ENCODE measurements around the gene TPK1. TPM values are rescaled to one million over a fixed set of nuclear protein-coding genes. Genes with fewer than 3 reads are reported as not detected.

Gene TPK1
- total RNA-seq, 4 donors from 2014 or later: 4.5 to 11.8 (median 8.0) TPM

DNA sequence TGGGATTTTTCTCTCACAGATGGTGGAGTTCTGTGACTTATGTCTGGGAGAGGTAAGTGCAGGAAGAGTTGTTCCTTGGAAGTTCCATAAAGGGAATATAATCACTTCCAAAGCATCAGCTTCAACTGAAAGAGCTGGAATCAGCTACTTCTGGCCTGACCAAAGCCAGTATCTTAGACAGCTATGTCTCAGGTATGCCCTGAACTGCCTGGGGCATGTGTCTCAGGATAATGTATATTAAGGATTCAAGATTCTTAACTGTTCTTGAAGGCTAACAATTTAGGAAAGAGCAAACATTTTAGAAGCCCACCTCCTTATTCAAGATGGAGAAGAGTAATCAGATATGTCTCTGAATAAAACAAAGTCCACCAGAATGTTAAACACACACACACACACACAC is 420.0 kb downstream of the TPK1 start:
- TF ChIP-seq, protein P1, sequence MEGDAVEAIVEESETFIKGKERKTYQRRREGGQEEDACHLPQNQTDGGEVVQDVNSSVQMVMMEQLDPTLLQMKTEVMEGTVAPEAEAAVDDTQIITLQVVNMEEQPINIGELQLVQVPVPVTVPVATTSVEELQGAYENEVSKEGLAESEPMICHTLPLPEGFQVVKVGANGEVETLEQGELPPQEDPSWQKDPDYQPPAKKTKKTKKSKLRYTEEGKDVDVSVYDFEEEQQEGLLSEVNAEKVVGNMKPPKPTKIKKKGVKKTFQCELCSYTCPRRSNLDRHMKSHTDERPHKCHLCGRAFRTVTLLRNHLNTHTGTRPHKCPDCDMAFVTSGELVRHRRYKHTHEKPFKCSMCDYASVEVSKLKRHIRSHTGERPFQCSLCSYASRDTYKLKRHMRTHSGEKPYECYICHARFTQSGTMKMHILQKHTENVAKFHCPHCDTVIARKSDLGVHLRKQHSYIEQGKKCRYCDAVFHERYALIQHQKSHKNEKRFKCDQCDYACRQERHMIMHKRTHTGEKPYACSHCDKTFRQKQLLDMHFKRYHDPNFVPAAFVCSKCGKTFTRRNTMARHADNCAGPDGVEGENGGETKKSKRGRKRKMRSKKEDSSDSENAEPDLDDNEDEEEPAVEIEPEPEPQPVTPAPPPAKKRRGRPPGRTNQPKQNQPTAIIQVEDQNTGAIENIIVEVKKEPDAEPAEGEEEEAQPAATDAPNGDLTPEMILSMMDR (IDR thresholded peaks at IDR 0.05): no peak
- DNase-seq (ENCODE audit: low spot score) (no peak), ATAC-seq (ENCODE audit: low FRiP score) (no peak)

- ATAC-seq (ENCODE audit: low FRiP score): no peak
- TF ChIP-seq, protein P1 (IDR thresholded peaks at IDR 0.05): no peak
- DNase-seq (ENCODE audit: low spot score): no peak
Measured at GRCh38 chr7:144414815-144415214, 421.0 kb downstream of the TPK1 start.

DNA sequence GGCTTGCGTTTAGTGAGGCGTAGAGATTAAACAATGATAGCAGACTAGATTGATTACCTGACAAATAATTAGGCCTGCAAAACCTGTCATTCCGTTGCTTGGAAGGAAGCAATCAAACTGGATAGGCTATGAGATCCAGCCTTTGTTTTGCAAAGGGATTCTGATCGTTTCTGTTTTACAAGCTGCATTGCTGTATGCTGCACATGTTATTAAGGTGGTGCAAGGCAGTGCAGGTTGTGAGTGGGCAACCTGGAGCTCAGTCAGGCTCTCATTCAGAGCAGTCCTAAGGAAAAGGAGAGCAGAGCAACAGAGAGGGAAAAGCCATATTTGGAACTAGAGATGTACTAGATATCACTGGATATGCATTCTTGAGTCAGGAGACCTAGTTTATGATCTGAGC is 425.4 kb downstream of the TPK1 start:
- ATAC-seq (ENCODE audit: low FRiP score): no peak
- DNase-seq (ENCODE audit: low spot score): no peak
- TF ChIP-seq, protein P1 (IDR thresholded peaks at IDR 0.05): no peak

DNA sequence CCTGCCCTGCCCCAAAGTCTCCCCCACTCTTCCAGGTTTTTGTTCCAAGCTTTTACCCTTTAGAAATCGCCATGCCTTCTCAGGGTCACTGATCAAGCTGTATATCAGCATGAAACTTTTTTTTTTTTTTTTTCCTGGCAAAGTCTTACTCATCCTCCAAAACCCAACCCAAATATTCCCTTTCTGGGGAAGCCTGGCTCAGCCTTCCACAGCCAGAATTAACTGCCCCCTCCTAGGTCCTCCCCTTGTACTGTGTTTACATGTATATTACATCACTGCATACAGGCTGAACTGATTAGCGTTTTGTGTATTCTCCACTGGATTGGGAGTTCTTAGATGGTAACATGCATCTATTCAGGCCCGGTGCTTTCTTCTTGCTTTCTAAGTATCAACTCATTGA is 427.7 kb downstream of the TPK1 start:
- DNase-seq (ENCODE audit: low spot score) (no peak), ATAC-seq (ENCODE audit: low FRiP score) (no peak)
- TF ChIP-seq, protein P1 (IDR thresholded peaks at IDR 0.05): no peak

DNA sequence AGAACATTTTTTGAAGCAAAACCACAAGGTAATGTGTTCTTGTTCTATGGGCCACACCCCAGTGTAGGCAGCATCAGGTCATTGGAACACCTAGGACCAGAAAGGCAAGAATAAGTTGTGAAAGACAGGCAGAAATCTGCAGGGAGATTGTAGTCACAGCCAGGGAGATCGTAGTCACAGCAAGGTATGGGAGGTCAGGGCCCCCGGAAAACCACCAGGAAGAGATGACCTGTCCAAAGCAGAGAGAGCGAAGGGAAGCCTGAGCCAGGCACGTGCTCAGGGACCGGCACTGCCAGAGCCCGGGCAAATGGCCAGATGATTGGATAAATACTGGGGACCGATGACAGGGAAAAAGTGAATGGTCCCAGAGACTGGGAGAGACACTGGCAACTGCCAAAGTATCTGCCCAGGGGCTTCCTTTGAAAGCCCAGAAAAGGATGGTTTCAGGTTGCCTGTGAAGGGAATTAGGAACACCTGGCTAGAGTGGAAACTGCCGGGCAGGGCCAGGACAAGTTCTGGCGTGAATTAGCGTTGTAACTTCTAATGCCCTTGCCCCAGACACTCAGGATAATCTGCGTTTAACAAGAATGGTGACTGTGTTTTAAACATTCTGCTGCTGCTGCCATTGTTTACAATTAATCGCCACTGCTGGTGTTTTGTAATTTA is 428.5 kb downstream of the TPK1 start:
- TF ChIP-seq, protein P1 (IDR thresholded peaks at IDR 0.05): no peak
- ATAC-seq (ENCODE audit: low FRiP score) (no peak), DNase-seq (ENCODE audit: low spot score) (no peak)

- DNase-seq (ENCODE audit: low spot score) (no peak), ATAC-seq (ENCODE audit: low FRiP score) (no peak)
- TF ChIP-seq, protein P1 (IDR thresholded peaks at IDR 0.05): no peak
Measured at GRCh38 chr7:144404946-144405345, 430.9 kb downstream of the TPK1 start.

DNA sequence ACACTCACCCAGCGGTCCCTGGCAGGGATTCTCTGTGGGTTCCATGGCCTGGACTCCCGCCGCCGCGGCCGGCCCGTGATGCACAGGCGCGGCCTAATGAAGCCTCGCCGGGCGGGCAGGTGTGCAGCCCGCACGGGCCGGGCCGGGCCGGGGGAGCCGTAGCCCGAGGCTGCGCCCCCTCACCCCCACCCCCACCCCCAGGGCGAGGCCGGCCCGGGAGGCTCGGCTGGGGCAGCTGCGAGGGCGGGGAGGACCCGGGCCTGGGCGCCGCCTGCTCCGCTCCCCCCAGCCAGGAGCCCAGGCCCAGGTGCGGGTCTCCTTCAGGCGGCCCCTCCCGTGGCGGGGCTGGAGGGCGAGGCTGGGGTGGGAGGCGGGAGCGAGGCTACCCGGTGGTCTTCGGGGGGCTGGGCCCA is 432.2 kb downstream of the TPK1 start, which contains the start of gene NOBOX:
Gene NOBOX (minus strand): TSS at position 45 of the 413 bp plus-strand sequence.
- DNase-seq (ENCODE audit: low spot score) (no peak), ATAC-seq (ENCODE audit: low FRiP score) (no peak)
- TF ChIP-seq, protein P1 (IDR thresholded peaks at IDR 0.05): no peak

Measured in omental fat pad (tissue), 4 donors.